ENCODE data around the gene LRRC59.
A peak's percentile ranks its signal among the peaks of the same experiment; 100 is the strongest.
"Not testable (repeated sequence)": the region's sequence is repeated elsewhere in the genome, so short reads cannot be mapped to it uniquely, and the experiment has no call there.

Gene LRRC59

DNA sequence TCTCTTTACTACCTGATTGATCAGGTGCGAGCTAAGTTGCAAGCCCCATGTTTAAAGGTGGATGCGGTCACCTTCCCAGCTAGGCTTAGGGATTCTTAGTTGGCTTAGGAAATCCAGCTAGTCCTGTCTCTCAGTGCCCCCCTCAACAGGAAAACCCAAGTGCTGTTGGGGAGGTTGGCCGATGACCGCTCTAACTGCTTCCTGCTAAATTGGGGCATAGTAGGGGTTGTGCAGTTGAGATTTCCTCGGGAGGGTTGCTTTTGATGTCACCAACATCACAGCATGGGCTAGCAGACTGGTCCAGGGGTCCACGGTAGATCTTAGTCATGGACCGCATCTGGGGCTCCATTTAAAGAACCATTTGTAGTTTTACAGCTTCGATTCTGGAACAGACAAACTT, 2.3 kb upstream of the LRRC59 start:
- H3K4me1 ChIP-seq (ENCODE audit: control insufficient read depth, insufficient read depth, low read length, poor library complexity, severe bottlenecking) = peaks cover 11% of the 10 kb centered on the region
- H3K27ac ChIP-seq (ENCODE audit: low read depth, low read length, severe bottlenecking); H3K9me3 ChIP-seq (ENCODE audit: control insufficient read depth, low read length); H3K36me3 ChIP-seq (ENCODE audit: control insufficient read depth, insufficient read depth, low read length); H3K4me3 ChIP-seq (ENCODE audit: extremely low read depth, insufficient read depth, low read length, poor library complexity, severe bottlenecking): not testable (repeated sequence)
- WGBS, 2 experiments (ENCODE audit: insufficient coverage in 2 of 2) = 91 to 98% methylated on average over 6 of the region's 8 CpGs

DNA sequence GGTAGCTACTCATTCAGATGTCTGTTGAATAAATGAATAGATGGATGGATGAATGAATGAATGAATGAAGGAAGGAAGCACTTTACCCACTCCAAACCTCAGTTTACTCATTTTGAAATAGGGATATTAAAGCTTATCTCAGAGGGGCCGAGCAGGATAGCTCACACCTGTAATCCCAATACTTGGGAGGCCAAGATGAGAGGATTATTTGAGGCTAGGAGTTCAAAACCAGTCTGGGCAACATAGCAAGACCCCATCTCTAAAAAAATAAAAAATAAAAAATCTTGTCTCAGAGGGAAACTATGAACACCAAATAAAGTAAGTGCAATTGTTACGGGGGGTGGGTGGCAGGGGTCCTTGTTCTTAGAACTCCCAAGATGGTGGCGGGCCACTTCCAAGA, 1.3 kb upstream of the LRRC59 start:
- Histone ChIP-seq H3K36me3 (ENCODE audit: control insufficient read depth, insufficient read depth, low read length) (peaks cover 18% of the 10 kb centered on the region), H3K4me1 (ENCODE audit: control insufficient read depth, insufficient read depth, low read length, poor library complexity, severe bottlenecking) (peaks cover 11% of the 10 kb centered on the region)
- not testable (repeated sequence) for H3K9me3 ChIP-seq (ENCODE audit: control insufficient read depth, low read length); H3K4me3 ChIP-seq (ENCODE audit: extremely low read depth, insufficient read depth, low read length, poor library complexity, severe bottlenecking); H3K27ac ChIP-seq (ENCODE audit: low read depth, low read length, severe bottlenecking)
- WGBS, 2 experiments (ENCODE audit: insufficient coverage in 2 of 2) = 90 to 94% methylated on average over 2 to 3 of the region's 3 CpGs

DNA sequence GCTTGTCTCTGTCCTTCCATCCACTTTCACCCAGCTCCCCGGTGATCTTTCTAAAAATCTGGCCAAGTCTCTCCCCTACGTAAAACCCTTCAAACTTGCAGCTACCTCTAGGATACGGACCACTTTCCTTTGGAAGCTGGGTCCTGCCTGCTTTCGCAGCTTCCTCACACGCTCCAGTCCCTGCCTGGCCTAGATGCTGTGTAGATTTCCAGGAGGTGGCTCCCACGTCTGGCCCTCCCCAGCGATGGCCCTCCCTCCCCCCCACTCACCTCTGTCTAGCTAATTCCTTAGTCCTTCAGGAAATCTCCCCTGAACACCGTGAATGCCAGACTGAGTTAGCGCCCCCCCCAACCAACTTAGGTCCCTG, 579 bp upstream of the LRRC59 start:
- Histone ChIP-seq H3K4me3 (ENCODE audit: extremely low read depth, insufficient read depth, low read length, poor library complexity, severe bottlenecking) (peak overlapping the region; percentile 86), H3K4me1 (ENCODE audit: control insufficient read depth, insufficient read depth, low read length, poor library complexity, severe bottlenecking) (peaks cover 11% of the 10 kb centered on the region)
- WGBS, 2 experiments (ENCODE audit: insufficient coverage in 2 of 2) = 71 to 75% methylated on average over 6 to 9 of the region's 9 CpGs

DNA sequence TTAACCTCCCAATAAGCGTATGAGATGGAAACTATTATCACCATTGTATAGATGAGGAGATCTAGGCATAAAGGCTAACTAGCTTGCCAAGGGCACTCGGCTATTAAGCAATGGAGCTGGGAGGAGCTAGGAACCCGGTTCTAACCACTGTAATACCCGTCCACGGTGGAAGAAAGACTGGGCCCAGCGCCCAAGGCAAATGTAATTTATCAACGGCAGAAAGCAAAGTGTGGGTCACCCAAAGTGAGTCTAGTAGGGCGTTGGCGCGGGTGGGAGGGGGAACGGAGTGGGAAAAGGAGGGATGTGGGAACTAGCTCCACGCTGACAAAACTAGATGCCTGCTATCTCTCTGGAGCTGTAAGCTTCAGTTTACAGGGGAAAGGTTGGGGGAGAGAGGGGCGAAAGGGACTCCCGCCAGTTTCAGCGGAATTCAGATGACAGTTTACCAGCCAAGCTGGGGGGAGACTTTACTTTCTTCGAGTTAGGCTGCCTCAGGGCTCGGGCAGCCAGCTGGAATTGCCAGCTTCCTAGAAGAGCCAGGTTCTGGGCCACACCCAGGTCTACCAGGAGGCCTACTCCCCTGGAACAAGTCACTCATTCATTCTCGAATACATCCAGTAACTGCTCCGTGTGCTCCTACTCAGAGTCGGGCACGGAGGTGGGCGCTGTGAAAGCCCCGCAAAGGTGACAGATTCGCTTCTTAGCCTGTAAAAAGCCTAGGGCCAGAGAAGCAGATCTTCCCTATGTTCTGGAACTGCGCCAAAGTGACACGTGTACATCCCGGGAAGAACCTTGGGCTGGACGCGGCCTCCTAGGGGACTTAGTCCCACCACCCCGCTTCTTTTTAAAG, 837 bp downstream of the LRRC59 start:
- WGBS, 2 experiments (ENCODE audit: insufficient coverage in 2 of 2) = 8% methylated on average over 24 to 26 of the region's 30 CpGs
- Histone ChIP-seq H3K9me3 (ENCODE audit: control insufficient read depth, low read length) (no peaks in the 10 kb centered on the region), H3K36me3 (ENCODE audit: control insufficient read depth, insufficient read depth, low read length) (peaks cover 40% of the 10 kb centered on the region), H3K4me3 (ENCODE audit: extremely low read depth, insufficient read depth, low read length, poor library complexity, severe bottlenecking) (peak overlapping the region; percentile 86), H3K4me1 (ENCODE audit: control insufficient read depth, insufficient read depth, low read length, poor library complexity, severe bottlenecking) (peaks cover 11% of the 10 kb centered on the region), H3K27ac (ENCODE audit: low read depth, low read length, severe bottlenecking) (peak overlapping the region; percentile 71)

More for the DNA sequence above, 579 bp upstream of the LRRC59 start:
- Histone ChIP-seq H3K27ac (ENCODE audit: low read depth, low read length, severe bottlenecking) (no peak overlapping the region), H3K36me3 (ENCODE audit: control insufficient read depth, insufficient read depth, low read length) (peaks cover 26% of the 10 kb centered on the region), H3K9me3 (ENCODE audit: control insufficient read depth, low read length) (no peaks in the 10 kb centered on the region)

DNA sequence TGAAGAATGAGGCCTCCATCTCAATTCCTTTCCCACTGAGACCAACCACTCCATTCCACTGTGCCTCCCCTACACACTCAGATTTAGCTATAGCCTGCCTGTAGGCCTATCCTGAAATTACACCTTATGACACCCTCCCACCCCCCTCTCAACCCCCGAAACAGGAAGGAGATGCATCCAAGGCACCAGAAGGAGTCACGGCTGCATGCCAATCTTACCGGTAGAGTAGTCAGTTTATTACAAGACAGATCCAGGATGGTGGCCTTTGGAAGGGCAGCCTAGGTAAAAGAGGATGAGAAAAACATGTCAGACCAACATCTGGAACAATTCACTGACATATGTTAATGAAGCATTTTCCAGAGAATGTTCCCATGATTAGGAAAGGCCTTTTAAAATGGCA, 2.6 kb downstream of the LRRC59 start:
- H3K4me1 ChIP-seq (ENCODE audit: control insufficient read depth, insufficient read depth, low read length, poor library complexity, severe bottlenecking) = peaks cover 11% of the 10 kb centered on the region
- 71 to 77% methylated on average over 3 of the region's 3 CpGs for WGBS, 2 experiments (ENCODE audit: insufficient coverage in 2 of 2)
- H3K9me3 ChIP-seq (ENCODE audit: control insufficient read depth, low read length) = no peaks in the 10 kb centered on the region
- H3K4me3 ChIP-seq (ENCODE audit: extremely low read depth, insufficient read depth, low read length, poor library complexity, severe bottlenecking) = no peak overlapping the region
- peaks cover 58% of the 10 kb centered on the region for H3K36me3 ChIP-seq (ENCODE audit: control insufficient read depth, insufficient read depth, low read length)
- H3K27ac ChIP-seq (ENCODE audit: low read depth, low read length, severe bottlenecking) = no peak overlapping the region

DNA sequence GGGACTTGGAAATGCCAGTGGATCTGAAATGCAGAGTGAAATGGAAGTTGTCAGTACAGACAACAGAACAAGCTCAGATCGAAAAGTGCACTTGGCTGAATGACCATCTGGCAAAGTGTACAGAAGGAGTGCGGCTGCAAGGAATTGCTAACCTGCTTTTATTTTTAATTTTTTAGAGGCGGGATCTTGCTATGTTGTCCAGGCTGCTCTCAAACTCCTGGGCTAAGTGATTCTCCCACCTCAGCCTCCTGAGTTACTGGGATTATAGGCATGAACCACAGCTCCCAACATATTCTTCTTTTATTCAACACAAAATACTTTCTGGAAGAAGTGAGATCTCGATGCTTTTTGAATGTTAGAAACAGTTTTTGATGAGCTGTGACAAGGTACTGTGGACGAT, 3.6 kb downstream of the LRRC59 start:
- peaks cover 68% of the 10 kb centered on the region for H3K36me3 ChIP-seq (ENCODE audit: control insufficient read depth, insufficient read depth, low read length)
- WGBS, 2 experiments (ENCODE audit: insufficient coverage in 2 of 2) = 100% methylated on average over 4 to 5 of the region's 5 CpGs
- H3K27ac ChIP-seq (ENCODE audit: low read depth, low read length, severe bottlenecking) = no peak overlapping the region
- no peaks in the 10 kb centered on the region for H3K9me3 ChIP-seq (ENCODE audit: control insufficient read depth, low read length)
- no peak overlapping the region for H3K4me3 ChIP-seq (ENCODE audit: extremely low read depth, insufficient read depth, low read length, poor library complexity, severe bottlenecking)
- H3K4me1 ChIP-seq (ENCODE audit: control insufficient read depth, insufficient read depth, low read length, poor library complexity, severe bottlenecking) = peaks cover 11% of the 10 kb centered on the region

DNA sequence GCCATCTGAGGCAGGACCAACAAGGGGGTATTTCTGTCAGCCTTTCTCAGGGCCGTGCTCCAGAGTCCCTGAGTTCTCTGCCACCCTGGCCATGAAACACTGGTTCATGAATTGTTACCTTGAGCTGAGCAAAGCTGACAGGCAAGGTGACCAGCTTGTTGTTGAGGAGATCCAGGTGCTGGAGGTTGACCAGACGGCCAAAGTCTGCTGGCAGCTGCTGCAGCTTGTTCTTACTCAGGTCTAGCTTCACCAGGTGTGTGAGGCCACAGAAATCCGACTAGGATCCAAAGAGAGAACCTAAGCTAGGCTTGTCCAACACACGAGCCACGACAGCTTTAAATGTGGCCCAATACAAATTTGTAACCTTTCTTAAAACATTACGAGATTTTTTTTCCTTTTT, 4.7 kb downstream of the LRRC59 start:
- Histone ChIP-seq H3K27ac (ENCODE audit: low read depth, low read length, severe bottlenecking) (no peak overlapping the region), H3K36me3 (ENCODE audit: control insufficient read depth, insufficient read depth, low read length) (peaks cover 79% of the 10 kb centered on the region), H3K4me3 (ENCODE audit: extremely low read depth, insufficient read depth, low read length, poor library complexity, severe bottlenecking) (no peak overlapping the region), H3K9me3 (ENCODE audit: control insufficient read depth, low read length) (no peaks in the 10 kb centered on the region), H3K4me1 (ENCODE audit: control insufficient read depth, insufficient read depth, low read length, poor library complexity, severe bottlenecking) (peaks cover 11% of the 10 kb centered on the region)
- 96 to 98% methylated on average over 6 of the region's 6 CpGs for WGBS, 2 experiments (ENCODE audit: insufficient coverage in 2 of 2)

DNA sequence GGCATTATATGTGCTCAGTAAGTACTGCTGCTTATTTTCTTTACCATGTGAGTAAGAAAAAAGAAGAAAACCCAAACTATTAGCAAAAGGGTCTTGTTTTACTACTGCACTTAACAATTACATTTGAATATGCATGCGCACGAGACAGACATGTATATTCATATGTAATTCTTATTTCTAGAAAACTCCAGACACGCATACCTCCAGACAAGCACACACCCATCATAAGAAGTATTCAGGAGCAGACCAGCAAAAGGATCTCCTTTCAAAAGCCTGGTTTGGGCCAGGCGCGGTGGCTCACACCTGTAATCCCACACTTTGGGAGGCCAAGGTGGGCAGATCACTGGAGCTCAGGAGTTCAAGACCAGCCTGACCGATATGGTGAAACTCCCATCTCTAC, 7.8 kb downstream of the LRRC59 start:
- Histone ChIP-seq H3K27ac (ENCODE audit: low read depth, low read length, severe bottlenecking) (no peak overlapping the region), H3K4me3 (ENCODE audit: extremely low read depth, insufficient read depth, low read length, poor library complexity, severe bottlenecking) (no peak overlapping the region), H3K9me3 (ENCODE audit: control insufficient read depth, low read length) (no peaks in the 10 kb centered on the region), H3K4me1 (ENCODE audit: control insufficient read depth, insufficient read depth, low read length, poor library complexity, severe bottlenecking) (no peaks in the 10 kb centered on the region), H3K36me3 (ENCODE audit: control insufficient read depth, insufficient read depth, low read length) (peaks cover 100% of the 10 kb centered on the region)
- 83 to 92% methylated on average over 2 of the region's 6 CpGs for WGBS, 2 experiments (ENCODE audit: insufficient coverage in 2 of 2)

DNA sequence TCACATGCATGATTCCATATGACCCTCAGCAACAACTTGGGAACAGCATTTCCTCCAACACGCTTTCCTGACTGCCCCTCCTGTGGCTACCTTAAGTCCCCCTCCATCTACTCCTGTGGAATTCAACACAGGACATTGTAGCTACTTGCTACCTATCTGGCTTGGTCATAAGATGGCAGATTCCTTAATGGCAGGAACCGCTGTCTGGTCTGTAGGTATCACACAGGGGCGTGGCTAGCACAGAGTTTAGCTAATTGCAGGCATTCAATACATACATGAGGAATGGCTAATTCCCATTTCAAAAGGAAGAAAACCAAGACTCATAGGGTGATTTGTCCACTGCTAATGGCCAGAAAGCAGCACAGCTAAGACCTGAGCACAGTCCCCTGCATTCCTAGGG, 8.6 kb downstream of the LRRC59 start:
- peaks cover 99% of the 10 kb centered on the region for H3K36me3 ChIP-seq (ENCODE audit: control insufficient read depth, insufficient read depth, low read length)
- WGBS, 2 experiments (ENCODE audit: insufficient coverage in 2 of 2) = 96 to 100% methylated on average over 1 to 3 of the region's 3 CpGs

DNA sequence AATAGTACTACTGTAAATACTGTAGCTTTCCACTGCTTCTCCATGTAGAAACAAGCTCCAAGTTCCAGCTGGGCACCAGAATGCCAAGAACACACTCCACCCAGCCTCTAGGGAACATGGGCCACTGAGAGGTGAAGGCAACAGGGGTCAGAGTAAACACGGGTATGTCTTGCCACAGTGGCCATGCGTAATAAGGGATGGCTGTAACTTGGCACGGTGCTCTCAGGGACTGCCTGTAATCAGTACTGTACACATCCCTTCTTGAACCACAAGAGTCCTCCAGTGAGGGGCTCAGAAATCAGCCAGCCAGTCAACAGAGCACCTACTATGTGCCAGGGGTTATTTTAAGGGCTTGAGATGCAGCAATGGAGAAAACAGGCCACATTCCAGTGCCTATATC, 10.8 kb downstream of the LRRC59 start:
- WGBS, 2 experiments (ENCODE audit: insufficient coverage in 2 of 2) = 80 to 96% methylated on average over 1 to 3 of the region's 3 CpGs
- Histone ChIP-seq H3K4me3 (ENCODE audit: extremely low read depth, insufficient read depth, low read length, poor library complexity, severe bottlenecking) (no peak overlapping the region), H3K27ac (ENCODE audit: low read depth, low read length, severe bottlenecking) (no peak overlapping the region), H3K36me3 (ENCODE audit: control insufficient read depth, insufficient read depth, low read length) (peaks cover 99% of the 10 kb centered on the region), H3K9me3 (ENCODE audit: control insufficient read depth, low read length) (no peaks in the 10 kb centered on the region), H3K4me1 (ENCODE audit: control insufficient read depth, insufficient read depth, low read length, poor library complexity, severe bottlenecking) (no peaks in the 10 kb centered on the region)

More for the DNA sequence above, 8.6 kb downstream of the LRRC59 start:
- Histone ChIP-seq H3K4me3 (ENCODE audit: extremely low read depth, insufficient read depth, low read length, poor library complexity, severe bottlenecking) (no peak overlapping the region), H3K9me3 (ENCODE audit: control insufficient read depth, low read length) (no peaks in the 10 kb centered on the region), H3K4me1 (ENCODE audit: control insufficient read depth, insufficient read depth, low read length, poor library complexity, severe bottlenecking) (no peaks in the 10 kb centered on the region), H3K27ac (ENCODE audit: low read depth, low read length, severe bottlenecking) (no peak overlapping the region)

DNA sequence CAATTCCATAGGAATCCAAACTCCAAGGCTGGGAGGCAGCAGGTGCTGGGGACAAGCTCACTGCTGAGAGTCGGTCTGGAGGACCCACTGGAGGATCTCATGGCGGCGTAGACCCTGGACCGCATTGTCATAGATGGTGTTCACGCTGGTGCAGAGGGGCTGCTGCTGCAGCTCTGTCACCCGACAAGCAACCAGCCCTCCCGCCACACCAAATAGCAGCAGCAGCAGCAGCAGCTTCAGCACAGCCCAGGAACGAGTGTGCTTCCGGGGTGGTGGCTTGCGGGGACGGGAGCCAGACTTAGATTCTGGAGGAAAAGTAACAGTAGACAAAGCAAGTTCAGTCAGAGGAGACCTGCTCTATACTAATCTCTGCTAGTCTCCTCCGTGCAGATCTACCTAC, 14.4 kb downstream of the LRRC59 start:
- Histone ChIP-seq H3K27ac (ENCODE audit: low read depth, low read length, severe bottlenecking) (no peak overlapping the region), H3K4me1 (ENCODE audit: control insufficient read depth, insufficient read depth, low read length, poor library complexity, severe bottlenecking) (no peaks in the 10 kb centered on the region), H3K36me3 (ENCODE audit: control insufficient read depth, insufficient read depth, low read length) (peaks cover 97% of the 10 kb centered on the region), H3K9me3 (ENCODE audit: control insufficient read depth, low read length) (no peaks in the 10 kb centered on the region), H3K4me3 (ENCODE audit: extremely low read depth, insufficient read depth, low read length, poor library complexity, severe bottlenecking) (no peak overlapping the region)
- WGBS, 2 experiments (ENCODE audit: insufficient coverage in 2 of 2) = 91 to 94% methylated on average over 6 to 10 of the region's 12 CpGs
